Activated naive CD8-positive, alpha-beta T cell treated with anti-CD3 and anti-CD28 coated beads for 36 hours (primary cell): Measurements from ENCODE around the gene FNDC3A. TPM values are rescaled to one million over a fixed set of nuclear protein-coding genes. Genes with fewer than 3 reads are reported as not detected.
"Not testable (repeated sequence)": the region's sequence is repeated elsewhere in the genome, so short reads cannot be mapped to it uniquely, and the experiment has no call there.

Experiments used
- DNase-seq: peaks from one replicate; pipeline ENCODE4 v3.0.0; 2021
- H3K27ac Mint-ChIP-seq: one replicate; pipeline ENCODE4 v1.8.0; 2022; ENCODE audit warnings: mild to moderate bottlenecking, moderate library complexity, mixed read lengths
- H3K27me3 Mint-ChIP-seq: one replicate; pipeline ENCODE4 v1.8.0; 2022; ENCODE audit warnings: mild to moderate bottlenecking, mixed read lengths
- H3K36me3 Mint-ChIP-seq: one replicate; pipeline ENCODE4 v1.8.0; 2021; ENCODE audit warnings: mild to moderate bottlenecking, mixed read lengths
- H3K4me1 Mint-ChIP-seq: one replicate; pipeline ENCODE4 v1.8.0; 2021; ENCODE audit warnings: mixed read lengths
- H3K4me3 Mint-ChIP-seq: one replicate; pipeline ENCODE4 v1.8.0; 2022; ENCODE audit warnings: mild to moderate bottlenecking, moderate library complexity, mixed read lengths
- H3K9me3 Mint-ChIP-seq: one replicate; pipeline ENCODE4 v1.8.0; 2022; ENCODE audit warnings: mixed read lengths
- total RNA-seq, 2 experiments: library from RNA; stranded (reverse); gene quantifications; one replicate each; pipeline ENCODE4 v1.2.3, GENCODE V29; 2021

FNDC3A gene
- total RNA-seq, 2 experiments from 2014 or later = 23.1 to 24.1 TPM

- Mint-ChIP-seq H3K4me3 (peak overlapping the region; percentile 74), H3K27me3 (no peaks in the 10 kb centered on the region), H3K4me1 (peaks cover 35% of the 10 kb centered on the region), H3K36me3 (peaks cover 31% of the 10 kb centered on the region), H3K27ac (peak overlapping the region; percentile 91), H3K9me3 (no peaks in the 10 kb centered on the region)
- DNase-seq = no peak
These were observed 138.0 kb downstream of the FNDC3A start for GRCh38 chr13:49113526-49114286.

GRCh38 chr13:49116873-49117272, 141.2 kb downstream of the FNDC3A start:
- no peak overlapping the region for H3K4me3 Mint-ChIP-seq
- peaks cover 37% of the 10 kb centered on the region for H3K4me1 Mint-ChIP-seq
- DNase-seq = no peak
- no peak overlapping the region for H3K27ac Mint-ChIP-seq
- peaks cover 59% of the 10 kb centered on the region for H3K36me3 Mint-ChIP-seq
- H3K27me3 Mint-ChIP-seq = no peaks in the 10 kb centered on the region
- H3K9me3 Mint-ChIP-seq = peaks cover 16% of the 10 kb centered on the region

- H3K4me3 Mint-ChIP-seq, H3K27me3 Mint-ChIP-seq, H3K27ac Mint-ChIP-seq, DNase-seq: not testable (repeated sequence)
- Mint-ChIP-seq H3K4me1 (peaks cover 32% of the 10 kb centered on the region), H3K36me3 (peaks cover 75% of the 10 kb centered on the region), H3K9me3 (peaks cover 27% of the 10 kb centered on the region)
These were observed 142.7 kb downstream of the FNDC3A start for GRCh38 chr13:49118455-49118854.

GRCh38 chr13:49124693-49125304, 149.1 kb downstream of the FNDC3A start:
- H3K9me3 Mint-ChIP-seq = peaks cover 22% of the 10 kb centered on the region
- peaks cover 48% of the 10 kb centered on the region for H3K36me3 Mint-ChIP-seq
- peaks cover 28% of the 10 kb centered on the region for H3K4me1 Mint-ChIP-seq
- no peak overlapping the region for H3K27ac Mint-ChIP-seq
- no peak for DNase-seq
- H3K27me3 Mint-ChIP-seq = no peaks in the 10 kb centered on the region
- no peak overlapping the region for H3K4me3 Mint-ChIP-seq

- H3K27ac Mint-ChIP-seq = peak overlapping the region; percentile 34
- DNase-seq = no peak
- peaks cover 23% of the 10 kb centered on the region for H3K4me1 Mint-ChIP-seq
- no peaks in the 10 kb centered on the region for H3K27me3 Mint-ChIP-seq
- H3K4me3 Mint-ChIP-seq = no peak overlapping the region
- H3K9me3 Mint-ChIP-seq = peaks cover 17% of the 10 kb centered on the region
- peaks cover 41% of the 10 kb centered on the region for H3K36me3 Mint-ChIP-seq
These were observed 150.3 kb downstream of the FNDC3A start for GRCh38 chr13:49125964-49126524.

GRCh38 chr13:49132479-49133002, 156.8 kb downstream of the FNDC3A start:
- H3K4me3 Mint-ChIP-seq = no peak overlapping the region
- peak overlapping the region; percentile 32 for H3K27ac Mint-ChIP-seq
- H3K9me3 Mint-ChIP-seq = peaks cover 2% of the 10 kb centered on the region
- no peak for DNase-seq
- H3K36me3 Mint-ChIP-seq = peaks cover 41% of the 10 kb centered on the region
- peaks cover 18% of the 10 kb centered on the region for H3K4me1 Mint-ChIP-seq
- no peaks in the 10 kb centered on the region for H3K27me3 Mint-ChIP-seq

GRCh38 chr13:49134305-49134704, 158.6 kb downstream of the FNDC3A start:
- H3K27ac Mint-ChIP-seq = no peak overlapping the region
- peaks cover 50% of the 10 kb centered on the region for H3K36me3 Mint-ChIP-seq
- H3K27me3 Mint-ChIP-seq = no peaks in the 10 kb centered on the region
- no peak overlapping the region for H3K4me3 Mint-ChIP-seq
- H3K9me3 Mint-ChIP-seq = peaks cover 2% of the 10 kb centered on the region
- peaks cover 23% of the 10 kb centered on the region for H3K4me1 Mint-ChIP-seq
- no peak for DNase-seq

GRCh38 chr13:49137138-49137643, 161.5 kb downstream of the FNDC3A start:
- peaks cover 35% of the 10 kb centered on the region for H3K4me1 Mint-ChIP-seq
- not testable (repeated sequence) for H3K4me3 Mint-ChIP-seq, DNase-seq, H3K27me3 Mint-ChIP-seq, H3K27ac Mint-ChIP-seq, H3K9me3 Mint-ChIP-seq
- peaks cover 53% of the 10 kb centered on the region for H3K36me3 Mint-ChIP-seq

GRCh38 chr13:49140910-49141611, 165.3 kb downstream of the FNDC3A start:
- Mint-ChIP-seq H3K9me3 (peaks cover 1% of the 10 kb centered on the region), H3K27me3 (no peaks in the 10 kb centered on the region), H3K36me3 (peaks cover 56% of the 10 kb centered on the region), H3K4me1 (peaks cover 33% of the 10 kb centered on the region), H3K4me3 (peak overlapping the region; percentile 41), H3K27ac (peak overlapping the region; percentile 92)
- no peak for DNase-seq

- Mint-ChIP-seq H3K27me3 (no peaks in the 10 kb centered on the region), H3K9me3 (peaks cover 33% of the 10 kb centered on the region), H3K27ac (peak overlapping the region; percentile 74), H3K4me1 (peaks cover 30% of the 10 kb centered on the region), H3K36me3 (peaks cover 85% of the 10 kb centered on the region), H3K4me3 (peak overlapping the region; percentile 54)
- DNase-seq = no peak
These were observed 171.2 kb downstream of the FNDC3A start for GRCh38 chr13:49146950-49147355.

- Mint-ChIP-seq H3K27me3 (no peaks in the 10 kb centered on the region), H3K9me3 (peaks cover 36% of the 10 kb centered on the region), H3K36me3 (peaks cover 79% of the 10 kb centered on the region), H3K27ac (no peak overlapping the region), H3K4me3 (no peak overlapping the region), H3K4me1 (peaks cover 22% of the 10 kb centered on the region)
- no peak for DNase-seq
These were observed 172.7 kb downstream of the FNDC3A start for GRCh38 chr13:49148405-49148804.

GRCh38 chr13:49157955-49158584, 182.4 kb downstream of the FNDC3A start:
- H3K4me1 Mint-ChIP-seq = peaks cover 13% of the 10 kb centered on the region
- H3K9me3 Mint-ChIP-seq = peaks cover 16% of the 10 kb centered on the region
- H3K27ac Mint-ChIP-seq = peak overlapping the region; percentile 29
- H3K4me3 Mint-ChIP-seq, DNase-seq, H3K27me3 Mint-ChIP-seq: not testable (repeated sequence)
- peaks cover 55% of the 10 kb centered on the region for H3K36me3 Mint-ChIP-seq

- H3K9me3 Mint-ChIP-seq = peaks cover 28% of the 10 kb centered on the region
- H3K4me1 Mint-ChIP-seq = peaks cover 15% of the 10 kb centered on the region
- H3K27ac Mint-ChIP-seq, H3K4me3 Mint-ChIP-seq, DNase-seq, H3K27me3 Mint-ChIP-seq: not testable (repeated sequence)
- H3K36me3 Mint-ChIP-seq = peaks cover 73% of the 10 kb centered on the region
These were observed 187.4 kb downstream of the FNDC3A start for GRCh38 chr13:49163162-49163561.

GRCh38 chr13:49164712-49165111, 189.0 kb downstream of the FNDC3A start:
- no peak for DNase-seq
- no peak overlapping the region for H3K27ac Mint-ChIP-seq
- H3K36me3 Mint-ChIP-seq = peaks cover 58% of the 10 kb centered on the region
- no peak overlapping the region for H3K4me3 Mint-ChIP-seq
- H3K9me3 Mint-ChIP-seq = peaks cover 26% of the 10 kb centered on the region
- no peaks in the 10 kb centered on the region for H3K27me3 Mint-ChIP-seq
- H3K4me1 Mint-ChIP-seq = peaks cover 6% of the 10 kb centered on the region
